Uterus (tissue), 2 donors: ENCODE results near the gene GPR161.

Source experiments
- CTCF ChIP-seq, 4 experiments: fragments of 200-600 bp in 2 of 4; fragments of 450-650 bp in 2 of 4; sonication (generic) in 2 of 4; IDR thresholded peaks; one replicate each; pipeline ENCODE4 v1.5.1; 2016 to 2019; ENCODE audit warnings: antibody characterized with exemption in 4 of 4, mild to moderate bottlenecking in 2 of 4, moderate library complexity in 1 of 4
- POLR2A ChIP-seq, 2 donors: fragments of 450-650 bp; IDR thresholded peaks; one replicate each; pipeline ENCODE4 v1.6.1; 2016; ENCODE audit warnings: antibody characterized with exemption in 2 of 2, mild to moderate bottlenecking in 1 of 2, moderate library complexity in 1 of 2

- no peak for TF ChIP-seq CTCF (IDR thresholded peaks at IDR 0.05)
- TF ChIP-seq POLR2A (IDR thresholded peaks at IDR 0.05) = no peak
Measured at GRCh38 chr1:168159251-168159650, 22.5 kb upstream of the GPR161 start.
